ENCODE data around the gene CUX1.

The CUX1 gene

GRCh38 chr7:101933688-101934121 is 116.3 kb downstream of the CUX1 start:
- in situ Hi-C loops (cut with MboI; ENCODE audit: low sequenced_read_pairs) = no loop called here

GRCh38 chr7:101934618-101935017 is 117.2 kb downstream of the CUX1 start:
- in situ Hi-C loops (cut with MboI; ENCODE audit: low sequenced_read_pairs) = no loop called here

DNA sequence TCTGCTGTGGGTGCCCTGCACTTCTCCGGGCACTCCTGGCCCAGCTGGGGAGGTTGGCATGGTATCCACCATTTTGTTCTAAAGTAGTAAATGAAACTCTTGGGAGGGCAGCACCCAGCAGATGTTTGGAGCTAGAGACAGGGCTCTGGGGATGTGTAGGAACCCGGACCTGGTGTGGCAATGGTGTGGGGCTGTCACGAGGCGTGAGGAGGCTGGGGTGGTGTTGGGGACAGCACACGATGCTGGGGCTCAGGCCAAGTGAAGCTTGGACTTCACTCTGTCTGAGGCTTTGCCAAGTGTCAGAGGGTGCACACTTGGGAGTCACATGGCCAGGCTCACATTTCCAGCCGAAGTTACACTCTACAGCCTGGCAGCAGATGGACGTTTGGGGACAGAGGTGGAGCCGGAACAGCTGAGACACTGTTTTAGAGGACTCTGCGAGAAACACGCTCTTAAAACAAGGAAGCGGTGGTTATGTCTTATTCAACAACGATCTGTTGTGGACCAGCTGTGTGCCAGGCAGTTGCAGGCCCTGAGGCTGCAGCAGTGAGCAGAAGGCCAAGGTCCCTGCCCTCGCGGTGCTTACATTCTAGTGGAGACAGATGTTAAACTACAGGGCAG is 118.2 kb downstream of the CUX1 start:
- in situ Hi-C loops (cut with MboI; ENCODE audit: low sequenced_read_pairs) = no loop called here

GRCh38 chr7:101936223-101936610 is 118.8 kb downstream of the CUX1 start:
- in situ Hi-C loops (cut with MboI; ENCODE audit: low sequenced_read_pairs) = no loop called here

GRCh38 chr7:101936611-101937231 is 119.3 kb downstream of the CUX1 start:
- in situ Hi-C loops (cut with MboI; ENCODE audit: low sequenced_read_pairs) = no loop called here

DNA sequence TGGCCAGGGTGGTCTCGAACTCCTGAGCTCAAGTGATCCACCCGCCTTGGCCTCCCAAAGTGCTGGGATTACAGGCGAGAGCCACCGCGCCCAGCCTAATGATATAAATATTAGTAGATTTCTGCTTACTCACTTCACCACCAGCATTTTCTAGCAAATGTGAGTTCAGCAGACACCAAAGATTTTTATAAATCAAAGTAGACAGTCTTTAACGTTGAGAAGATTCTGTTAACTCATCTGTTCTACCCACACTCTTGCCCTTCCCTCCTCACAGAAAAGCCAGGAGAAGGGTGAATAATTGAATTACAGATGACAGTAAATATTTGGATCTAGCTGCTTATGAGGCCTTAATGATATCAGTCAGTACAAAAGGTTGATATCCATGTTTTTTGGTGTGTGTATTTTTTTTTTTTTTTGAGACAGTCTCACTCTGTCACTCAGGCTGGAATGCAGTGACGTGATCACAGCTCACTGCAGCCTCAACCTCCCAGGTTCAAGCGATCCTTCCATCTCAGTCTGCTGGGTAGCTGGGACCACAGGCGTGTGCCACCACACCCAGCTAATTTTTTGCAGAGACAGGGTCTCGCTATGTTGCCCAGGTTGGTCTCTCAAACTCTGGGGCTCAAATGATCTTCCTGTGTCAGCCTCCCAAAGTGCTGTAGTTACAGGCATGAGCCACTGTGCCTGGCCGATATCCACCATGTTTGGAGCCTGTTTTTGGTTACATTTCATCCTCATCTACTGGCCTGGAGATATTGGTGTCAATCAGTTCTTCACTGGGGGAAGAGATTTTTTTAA is 120.5 kb downstream of the CUX1 start:
- in situ Hi-C loops (cut with MboI; ENCODE audit: low sequenced_read_pairs) = no loop called here

DNA sequence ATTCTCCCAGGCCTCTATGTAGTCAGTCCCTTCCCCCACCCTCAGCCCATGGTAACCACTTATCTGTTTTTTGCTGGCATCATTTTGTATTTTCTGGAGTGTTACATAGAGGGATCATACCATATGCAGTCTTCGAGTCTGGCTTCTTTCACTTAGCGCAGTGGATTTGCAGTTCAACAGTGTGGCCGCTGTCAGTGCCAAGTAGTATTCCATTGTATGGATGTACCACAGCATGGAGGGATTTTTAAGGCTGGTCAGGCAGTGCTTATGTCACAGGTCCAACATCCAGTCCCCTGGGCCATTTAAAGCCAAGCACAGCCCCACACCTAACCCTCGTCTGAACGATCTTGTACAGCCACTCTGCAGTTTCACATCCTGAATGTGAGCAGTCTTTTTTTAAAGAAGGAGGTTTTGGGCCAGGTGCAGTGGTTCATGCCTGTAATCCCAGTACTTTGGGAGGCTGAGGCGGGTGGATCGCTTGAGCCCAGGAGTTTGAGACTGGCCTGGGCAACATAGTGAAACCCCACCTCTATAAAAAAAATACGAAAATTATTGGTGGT is 121.8 kb downstream of the CUX1 start:
- in situ Hi-C loops (cut with MboI; ENCODE audit: low sequenced_read_pairs) = no loop called here

DNA sequence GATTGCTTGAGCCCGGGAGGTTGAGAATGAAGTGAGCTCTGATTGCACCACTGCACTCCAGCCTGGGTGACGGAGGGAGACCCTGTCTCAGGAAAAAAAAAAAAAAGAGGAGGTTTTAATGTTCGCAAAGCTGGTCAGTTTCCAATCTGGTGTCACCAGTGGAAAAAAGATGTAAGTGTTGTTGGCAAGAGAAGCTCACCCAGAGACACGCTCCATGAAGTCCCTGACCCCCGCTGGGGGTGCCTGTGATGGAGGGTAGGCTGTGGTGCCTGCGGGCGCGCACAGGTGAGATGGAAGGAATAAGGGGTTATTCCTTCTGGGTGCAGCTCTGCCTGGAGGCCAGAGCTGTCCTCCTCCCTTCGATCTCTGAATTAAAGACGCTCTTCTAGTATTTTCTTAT is 122.7 kb downstream of the CUX1 start:
- in situ Hi-C loops (cut with MboI; ENCODE audit: low sequenced_read_pairs) = no loop called here

- in situ Hi-C loops (cut with MboI; ENCODE audit: low sequenced_read_pairs) = no loop called here
Measured at GRCh38 chr7:101940830-101941229, 123.4 kb downstream of the CUX1 start.

GRCh38 chr7:101941481-101942383 is 124.3 kb downstream of the CUX1 start:
- in situ Hi-C loops (cut with MboI; ENCODE audit: low sequenced_read_pairs) = no loop called here

DNA sequence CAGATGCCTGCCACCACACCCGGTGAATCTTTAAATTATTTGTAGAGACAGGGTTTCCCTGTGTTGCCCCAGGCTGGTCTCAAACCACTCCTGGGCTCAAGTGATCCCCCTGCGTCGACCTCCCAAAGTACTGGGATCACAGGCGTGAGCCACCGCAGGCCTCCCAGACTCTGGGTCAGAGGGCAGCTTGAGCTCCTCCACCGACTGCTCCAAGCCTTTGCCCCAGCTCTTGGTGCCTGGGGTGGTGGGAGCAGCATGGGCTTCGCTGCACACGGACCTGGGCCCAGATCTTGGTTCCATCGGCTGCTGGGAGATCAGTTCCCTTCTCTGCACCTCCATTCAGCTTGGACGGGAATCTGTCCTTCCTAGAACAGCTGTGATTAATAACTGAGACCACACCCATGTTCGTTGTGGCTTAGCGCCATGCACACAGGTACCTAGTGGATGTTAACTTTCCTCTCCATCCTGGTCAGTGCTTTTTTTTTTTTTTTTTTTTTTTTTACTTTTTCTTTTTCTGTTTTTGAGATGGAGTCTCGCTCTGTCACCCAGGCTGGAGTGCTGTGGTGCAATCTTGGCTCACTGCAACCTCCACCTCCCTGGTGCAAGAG is 125.3 kb downstream of the CUX1 start:
- in situ Hi-C loops (cut with MboI; ENCODE audit: low sequenced_read_pairs) = no loop called here

DNA sequence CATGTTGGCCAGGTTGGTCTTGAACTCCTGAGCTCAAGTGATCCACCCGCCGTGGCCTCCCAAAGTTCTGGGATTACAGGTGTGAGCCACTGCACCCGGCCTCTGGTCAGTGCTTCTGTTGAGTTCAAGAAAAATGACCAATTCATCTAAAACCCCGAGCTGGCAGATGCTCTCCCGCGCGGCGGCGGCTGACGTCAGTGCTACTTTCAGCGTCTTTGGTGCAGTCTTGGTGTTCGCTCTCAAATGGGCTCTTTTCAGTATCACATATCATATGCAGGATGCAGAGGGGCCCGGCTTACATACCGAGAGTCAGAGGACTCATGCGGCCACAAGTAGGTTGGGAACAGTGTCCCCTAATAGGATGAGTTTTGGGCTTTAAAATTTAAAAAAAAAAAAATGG is 125.9 kb downstream of the CUX1 start:
- in situ Hi-C loops (cut with MboI; ENCODE audit: low sequenced_read_pairs) = no loop called here

- in situ Hi-C loops (cut with MboI; ENCODE audit: low sequenced_read_pairs) = no loop called here
Measured at GRCh38 chr7:101943889-101944600, 126.6 kb downstream of the CUX1 start.

DNA sequence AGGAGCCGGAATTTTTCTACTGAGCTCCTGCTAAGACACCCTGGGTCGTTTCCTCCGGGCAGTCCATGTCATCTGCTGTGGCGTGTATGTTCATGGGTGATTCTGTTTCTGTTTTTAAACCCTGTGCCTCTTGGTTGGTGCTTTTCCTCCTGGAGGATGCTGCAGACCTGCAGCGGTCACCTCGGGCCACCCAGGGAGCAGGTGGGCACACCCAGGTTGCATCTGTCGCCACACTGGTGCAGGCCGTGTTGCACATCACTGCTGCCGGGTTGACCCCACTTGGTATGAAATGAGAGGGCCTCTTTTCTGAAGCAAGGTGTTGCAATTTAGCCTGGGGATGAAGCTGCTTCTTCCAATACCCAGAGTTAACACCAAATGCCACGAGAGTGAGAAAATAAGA is 127.2 kb downstream of the CUX1 start:
- in situ Hi-C loops (cut with MboI; ENCODE audit: low sequenced_read_pairs) = no loop called here

DNA sequence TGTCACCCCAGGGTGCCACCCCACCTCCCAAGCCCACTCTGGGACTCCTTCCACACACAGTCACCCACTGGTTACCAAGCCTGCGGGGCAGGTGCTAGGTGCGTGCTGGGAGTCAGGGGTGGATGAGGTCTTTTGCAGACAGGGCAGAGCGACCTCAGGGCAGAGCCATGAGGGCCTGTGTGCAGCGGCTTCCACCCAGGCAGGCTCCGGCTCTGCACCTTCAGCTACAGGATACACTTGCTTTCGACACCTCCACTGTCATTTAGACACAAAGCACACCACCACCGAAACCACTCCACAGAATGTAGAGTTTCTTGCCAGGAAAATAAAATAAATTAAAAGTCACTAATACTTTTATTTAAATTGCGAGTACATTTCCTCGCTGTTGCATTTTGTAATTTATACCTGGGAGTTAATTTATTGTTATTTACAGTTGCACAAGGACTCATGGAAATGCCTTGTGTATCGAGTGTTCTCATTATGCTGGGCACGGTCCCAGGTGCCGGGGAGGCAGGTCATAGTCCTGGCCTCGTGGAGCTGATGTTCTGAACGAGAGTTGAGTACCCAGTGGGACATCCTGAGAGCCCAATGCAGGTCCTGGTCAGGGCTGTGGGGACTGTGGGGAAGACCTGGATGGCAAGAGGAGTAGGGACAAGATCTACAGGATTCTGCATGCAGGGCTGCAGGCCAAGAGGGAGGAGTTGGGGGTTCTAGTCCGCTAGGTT is 127.8 kb downstream of the CUX1 start:
- in situ Hi-C loops (cut with MboI; ENCODE audit: low sequenced_read_pairs) = no loop called here

DNA sequence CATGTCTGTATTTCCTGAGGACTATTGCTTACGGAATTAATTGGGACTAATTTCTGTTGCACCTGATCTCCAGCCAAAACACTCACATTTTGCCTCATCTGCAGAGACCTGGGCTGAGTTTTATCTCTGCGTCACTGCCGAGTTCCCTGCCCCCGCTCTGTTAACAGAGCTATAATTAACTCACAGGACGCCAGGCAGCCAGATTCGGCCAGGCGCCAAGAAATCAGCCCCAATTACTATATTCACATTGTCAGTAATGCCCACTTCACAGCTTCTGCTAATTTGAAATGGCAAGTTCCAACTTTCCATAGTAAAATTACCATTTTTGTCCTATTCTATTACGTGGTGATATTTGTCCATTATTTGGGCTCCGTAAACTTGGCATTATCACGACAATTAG is 130.5 kb downstream of the CUX1 start:
- in situ Hi-C loops (cut with MboI; ENCODE audit: low sequenced_read_pairs) = no loop called here

DNA sequence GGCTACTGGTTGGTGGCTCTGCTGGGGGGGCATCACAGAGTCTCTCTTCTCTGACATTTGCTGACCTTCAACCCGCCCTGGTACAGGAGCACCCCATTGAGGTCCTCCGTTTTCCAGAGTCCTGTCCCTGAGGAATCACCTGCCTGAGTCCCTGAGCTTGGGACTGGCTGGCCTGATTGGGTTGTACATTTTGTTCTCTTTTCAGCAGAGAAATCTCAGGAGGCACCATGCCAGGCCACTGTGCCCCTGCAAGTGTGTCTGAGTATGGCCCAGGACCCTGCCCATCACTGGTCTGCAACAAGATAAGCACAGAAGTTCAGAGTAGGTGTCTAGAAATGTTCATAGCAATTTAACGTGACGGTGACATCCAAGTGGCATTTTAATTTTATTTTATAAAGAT is 131.2 kb downstream of the CUX1 start:
- in situ Hi-C loops (cut with MboI; ENCODE audit: low sequenced_read_pairs) = no loop called here

DNA sequence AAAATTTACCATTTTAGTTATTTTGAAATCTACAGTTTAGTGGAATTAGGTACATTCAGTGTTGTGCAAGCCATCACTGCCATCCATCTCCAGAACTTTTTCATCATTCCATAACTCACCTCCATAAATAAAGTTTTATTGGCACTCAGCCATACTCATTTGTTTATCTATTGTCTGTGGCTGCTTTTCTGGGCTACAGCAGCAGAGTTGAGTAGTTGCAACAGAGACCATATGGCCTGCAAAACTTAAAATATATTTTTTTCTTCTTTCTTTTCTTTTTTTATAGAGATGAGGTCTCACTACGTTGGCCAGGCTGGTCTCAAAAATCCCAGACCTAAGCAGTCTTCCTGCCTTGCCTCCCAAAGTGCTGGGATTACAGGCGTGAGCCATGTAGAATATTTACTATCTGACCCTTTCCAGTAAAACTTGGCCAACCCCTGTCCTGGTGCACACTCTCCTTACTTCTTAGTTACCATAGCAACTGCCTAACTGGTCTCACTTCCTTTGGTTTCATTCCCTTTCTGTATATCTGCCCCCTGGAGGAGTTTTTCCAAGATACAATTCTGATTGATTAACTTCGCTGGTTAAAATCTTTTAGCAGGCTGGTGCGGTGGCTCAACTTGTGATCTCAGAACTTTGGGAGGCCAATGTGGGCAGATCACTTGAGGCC is 133.2 kb downstream of the CUX1 start:
- in situ Hi-C loops (cut with MboI; ENCODE audit: low sequenced_read_pairs) = no loop called here

- in situ Hi-C loops (cut with MboI; ENCODE audit: low sequenced_read_pairs) = no loop called here
Measured at GRCh38 chr7:101951757-101952156, 134.3 kb downstream of the CUX1 start.

All from hTERT RPE-1 (cell line).